Midbrain (tissue), 1 donor: ENCODE data around the gene PI4KA.
"Not testable (repeated sequence)": the region's sequence is repeated elsewhere in the genome, so short reads cannot be mapped to it uniquely, and the experiment has no call there.

Experiments used
- DNase-seq: peaks from one replicate; lab custom pipeline; 2025; lab: John Stamatoyannopoulos, UW

Gene PI4KA

GRCh38 chr22:20725987-20726558 lies 132.5 kb downstream of the PI4KA start:
- DNase-seq, result no peak

- no peak for DNase-seq
Measured at GRCh38 chr22:20724676-20725454, 133.7 kb downstream of the PI4KA start.

DNA sequence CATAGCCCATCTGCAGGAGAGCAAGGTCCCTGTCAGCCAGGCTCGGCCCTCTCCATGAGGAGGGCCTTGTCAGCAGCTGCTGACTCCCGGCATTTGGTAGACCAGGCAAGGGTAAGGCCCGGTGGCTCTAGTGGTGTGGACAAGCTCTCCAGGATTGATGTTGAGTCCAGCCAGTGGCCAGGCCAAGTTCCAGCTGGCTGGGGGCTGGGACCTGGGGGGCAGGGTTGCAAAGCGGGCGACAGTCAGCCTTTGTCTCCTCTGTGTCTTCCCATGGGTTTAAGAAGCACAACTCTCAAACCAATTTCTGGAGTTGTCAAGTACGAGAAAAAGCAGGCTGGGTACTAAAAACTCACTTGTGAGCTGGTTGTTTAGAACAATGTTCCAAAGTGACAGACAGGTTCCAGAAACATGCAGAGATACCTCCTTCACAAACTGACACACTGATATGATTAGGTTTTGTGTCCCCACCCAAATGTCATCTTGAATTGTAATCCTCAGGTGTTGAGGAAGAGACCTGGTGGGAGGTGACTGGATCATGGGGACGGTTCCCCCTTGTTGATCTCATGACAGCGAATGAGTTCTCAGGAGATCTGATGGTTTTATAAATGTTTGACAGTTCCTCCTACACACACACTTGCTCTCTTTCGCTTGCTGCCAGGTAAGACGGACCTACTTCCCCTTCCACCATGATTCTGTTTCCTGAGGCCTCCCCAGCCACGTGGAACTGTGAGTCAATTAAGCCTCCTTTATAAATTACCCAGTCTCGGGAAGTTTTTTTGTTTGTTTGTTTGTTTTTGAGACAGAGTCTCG lies 137.0 kb downstream of the PI4KA start:
- no peak for DNase-seq

DNA sequence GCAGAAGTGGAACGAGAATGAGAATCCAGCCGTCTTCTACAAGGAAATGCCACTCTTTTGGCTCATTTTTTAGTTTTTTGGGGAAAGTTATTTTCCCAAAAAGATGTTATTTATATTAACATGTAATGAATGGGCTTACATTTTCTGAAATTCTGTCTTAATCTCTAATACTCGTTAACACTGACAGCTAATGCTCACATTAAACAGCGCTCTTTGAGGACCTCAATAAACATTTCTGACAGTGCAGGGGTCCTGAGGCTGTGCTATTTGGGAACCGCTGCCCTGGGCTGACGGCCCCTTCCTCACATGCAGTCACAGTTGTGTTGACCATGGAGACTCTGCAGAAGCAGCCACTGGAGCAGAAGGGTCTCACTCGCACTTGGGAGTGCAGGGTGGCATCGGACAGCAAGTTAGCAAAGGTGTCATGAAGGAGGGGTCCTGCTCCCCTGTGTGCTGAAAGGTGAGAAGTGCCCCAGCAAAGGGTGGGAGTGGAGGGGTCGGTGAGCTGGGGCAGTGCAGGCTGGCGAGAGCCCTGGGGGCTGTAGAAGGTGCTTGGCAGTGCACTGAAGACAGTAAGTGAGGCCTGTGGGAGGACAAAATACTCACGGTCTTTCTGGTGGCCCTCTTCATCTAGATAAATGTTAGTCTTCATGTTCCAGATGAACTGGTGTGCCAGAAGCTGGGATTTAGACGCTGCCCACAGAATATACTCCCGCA lies 137.8 kb downstream of the PI4KA start:
- DNase-seq, result no peak

DNA sequence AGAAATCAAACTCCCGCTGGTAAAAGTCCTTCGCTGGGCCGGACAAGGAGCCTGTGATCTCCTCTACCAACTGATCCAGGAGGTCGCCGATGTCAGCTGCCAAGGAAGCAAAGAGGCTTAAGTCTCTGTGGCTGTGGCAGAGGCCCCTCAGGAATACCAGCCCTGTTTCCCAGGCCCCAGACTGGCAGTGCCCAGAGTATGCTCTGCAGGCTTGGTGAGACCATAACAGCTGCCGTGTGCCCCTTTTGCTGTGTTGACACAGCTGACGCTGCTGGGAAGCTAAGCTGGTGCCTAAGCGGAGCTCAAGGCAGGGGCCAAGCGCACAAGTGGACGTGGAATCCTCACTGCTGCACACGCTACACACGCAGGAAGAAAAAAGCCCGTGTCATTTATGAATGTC lies 139.9 kb downstream of the PI4KA start:
- not testable (repeated sequence) for DNase-seq

- DNase-seq, result not testable (repeated sequence)
Measured at GRCh38 chr22:20717981-20718380, 140.6 kb downstream of the PI4KA start.

DNA sequence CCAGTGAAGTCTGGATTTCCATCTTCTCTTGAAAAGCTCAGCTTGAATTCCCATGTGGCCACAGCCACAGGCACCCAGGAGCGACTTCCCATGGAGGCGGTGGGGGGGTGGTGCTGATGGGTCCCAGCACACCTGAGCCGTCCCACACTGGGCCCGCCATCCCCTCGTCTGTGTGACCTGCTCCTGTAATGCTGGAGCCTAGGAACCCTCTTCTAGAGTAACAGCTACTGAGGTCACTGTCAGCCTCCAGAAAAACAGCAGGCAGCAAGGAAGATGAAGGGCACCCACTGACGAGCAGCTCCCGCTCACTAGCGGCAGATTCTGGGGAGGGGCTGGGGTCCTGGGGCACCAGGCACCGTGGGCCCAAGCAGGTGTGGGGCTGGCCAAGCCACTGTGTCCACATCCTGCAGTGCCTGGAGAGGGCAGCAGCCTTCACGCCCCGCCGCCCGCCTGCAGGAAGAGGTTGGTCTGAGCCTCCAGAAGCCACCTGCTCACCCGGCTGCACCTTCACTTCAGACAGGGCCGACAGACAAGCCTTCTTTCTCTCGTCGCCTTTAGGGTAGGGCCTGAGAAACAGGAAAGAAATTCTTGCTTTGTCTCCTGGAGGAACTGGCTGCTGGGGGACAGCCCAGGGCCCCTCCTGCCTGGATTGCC lies 141.3 kb downstream of the PI4KA start:
- not testable (repeated sequence) for DNase-seq

DNA sequence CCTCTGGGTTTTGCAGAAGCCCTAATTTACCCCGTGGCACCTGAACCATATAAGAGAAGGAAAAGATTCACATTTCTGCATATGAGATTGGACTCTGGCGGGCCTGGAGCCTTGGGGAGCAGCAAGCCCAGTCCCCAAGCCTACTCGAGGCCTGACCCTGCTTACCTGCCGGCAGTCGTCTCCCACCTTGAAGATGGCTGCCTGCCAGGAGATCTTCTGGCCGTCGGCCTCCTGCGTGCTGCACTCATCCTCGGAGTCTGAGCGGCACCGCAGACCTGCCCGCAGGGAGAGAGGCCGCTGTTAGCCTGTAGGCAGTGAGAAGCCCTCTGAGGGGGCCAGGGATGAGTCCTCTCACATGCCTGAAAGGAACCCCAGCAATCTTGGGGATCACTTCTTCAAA lies 145.5 kb downstream of the PI4KA start:
- not testable (repeated sequence) for DNase-seq

GRCh38 chr22:20709966-20710365 lies 148.6 kb downstream of the PI4KA start:
- DNase-seq, result not testable (repeated sequence)

DNA sequence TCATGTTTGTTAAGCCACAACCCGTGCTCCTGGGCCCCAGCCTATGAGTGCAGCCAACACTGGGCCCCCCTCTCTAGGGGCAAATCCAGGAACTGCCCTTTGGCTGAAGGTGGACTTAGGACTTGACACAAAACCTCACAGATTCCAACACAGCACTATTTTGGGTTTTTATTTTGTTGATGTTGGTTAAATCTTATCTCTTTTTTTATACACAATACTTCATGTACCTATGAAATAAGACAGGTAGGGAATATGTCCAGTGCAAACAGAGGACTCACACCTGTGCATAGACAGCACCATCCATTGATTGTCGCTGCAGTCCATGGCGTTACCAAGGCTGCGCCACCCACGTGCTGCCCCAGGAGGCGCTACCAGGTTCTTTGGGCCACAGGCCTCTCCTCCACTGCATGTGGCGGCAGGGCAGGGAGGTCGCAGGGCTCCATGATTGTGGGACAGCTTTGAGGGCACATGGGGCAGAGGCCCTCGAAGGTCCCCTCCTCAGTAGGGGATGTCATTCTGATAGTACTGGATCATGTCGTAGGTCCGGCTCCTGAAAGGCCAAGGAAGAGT lies 151.0 kb downstream of the PI4KA start:
- not testable (repeated sequence) for DNase-seq

DNA sequence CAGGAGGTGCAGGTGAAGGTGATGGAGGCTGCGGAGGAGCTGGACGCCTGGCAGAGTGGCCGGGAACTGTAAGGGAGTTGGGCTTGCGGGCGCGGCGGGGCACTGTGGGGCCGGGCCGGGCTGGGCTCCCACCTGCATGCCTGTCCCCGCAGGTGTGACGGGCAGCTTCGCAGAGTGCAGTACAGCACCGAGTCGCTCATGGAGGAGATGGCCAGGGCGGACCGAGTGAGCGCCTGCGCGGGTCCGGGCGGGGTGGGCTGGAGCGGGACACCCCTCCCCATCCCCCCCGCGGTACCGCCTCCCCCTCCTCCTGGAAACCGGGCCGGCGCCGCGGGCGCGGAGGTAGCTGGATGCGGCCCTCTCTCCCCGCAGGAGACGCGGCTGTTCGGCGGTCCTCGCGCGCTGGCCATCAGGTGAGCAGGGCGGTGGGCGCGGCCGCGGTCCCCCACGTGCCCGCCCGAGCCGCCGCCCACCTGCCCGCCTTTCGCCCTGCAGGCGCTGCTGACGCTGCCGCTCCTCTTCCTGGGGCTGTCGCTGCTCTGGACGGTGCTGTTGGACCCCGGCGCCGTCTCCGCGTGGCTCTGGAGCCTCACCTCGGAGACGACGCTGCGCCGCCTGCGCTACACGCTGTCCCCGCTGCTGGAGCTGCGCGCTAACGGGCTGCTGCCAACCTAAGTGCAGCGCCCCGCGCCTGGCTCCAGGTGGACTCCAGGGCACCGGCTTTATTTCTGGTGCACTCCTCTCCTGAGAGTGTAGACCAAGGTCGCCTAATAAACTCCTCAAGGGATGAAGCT lies 154.6 kb downstream of the PI4KA start:
- DNase-seq, result not testable (repeated sequence)

- DNase-seq, result not testable (repeated sequence)
Measured at GRCh38 chr22:20703414-20703806, 155.2 kb downstream of the PI4KA start.

GRCh38 chr22:20702546-20703413 lies 155.8 kb downstream of the PI4KA start:
- peak; percentile 90 for DNase-seq

GRCh38 chr22:20702175-20702545 lies 156.5 kb downstream of the PI4KA start:
- not testable (repeated sequence) for DNase-seq

- not testable (repeated sequence) for DNase-seq
Measured at GRCh38 chr22:20701680-20702136, 156.9 kb downstream of the PI4KA start.

- DNase-seq, result not testable (repeated sequence)
Measured at GRCh38 chr22:20700347-20700746, 158.3 kb downstream of the PI4KA start.

DNA sequence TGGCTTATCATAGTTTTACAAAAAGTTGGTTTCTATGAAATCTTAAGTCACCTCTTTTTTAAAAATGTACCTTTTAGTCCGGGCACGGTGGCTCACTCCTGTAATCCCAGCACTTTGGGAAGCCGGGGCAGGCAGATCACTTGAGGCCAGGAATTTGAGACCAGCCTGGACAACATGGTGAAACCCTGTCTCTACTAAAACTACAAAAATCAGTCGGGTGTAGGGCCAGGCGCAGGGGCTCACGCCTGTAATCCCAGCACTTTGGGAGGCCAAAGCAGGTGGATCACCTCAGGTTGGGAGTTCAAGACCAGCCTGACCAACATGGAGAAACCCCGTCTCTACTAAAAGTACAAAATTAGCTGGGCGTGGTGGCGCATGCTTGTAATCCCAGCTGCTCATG lies 158.8 kb downstream of the PI4KA start:
- DNase-seq, result not testable (repeated sequence)

- DNase-seq, result peak; percentile 71
Measured at GRCh38 chr22:20697481-20698113, 161.0 kb downstream of the PI4KA start.

- DNase-seq, result not testable (repeated sequence)
Measured at GRCh38 chr22:20696056-20696455, 162.6 kb downstream of the PI4KA start.
